HL-60 (cell line): ENCODE measurements around the gene POLR1B.

ENCODE experiments used
- DNase-seq, 2 experiments: peaks; one replicate each; pipeline ENCODE4 v3.0.0-alpha.2; 2010 to 2020; ENCODE audit warnings: low read depth in 1 of 2, low spot score in 1 of 2
- H3K27ac ChIP-seq: fragments of 250-450 bp; sonication (Bioruptor Pico); replicated peaks from 2 replicates; pipeline ENCODE4 v1.5.1; 2020; ENCODE audit warnings: mild to moderate bottlenecking, moderate library complexity
- H3K27me3 ChIP-seq: fragments of 250-450 bp; sonication (Bioruptor Pico); 2 replicates; pipeline ENCODE4 v1.5.1; 2021; ENCODE audit warnings: mild to moderate bottlenecking, moderate library complexity; ENCODE audit not compliant: insufficient read depth, poor library complexity, severe bottlenecking
- H3K4me3 ChIP-seq: replicated peaks from 2 replicates; pipeline ENCODE4 v1.5.1; 2011; ENCODE audit warnings: mild to moderate bottlenecking, control low read depth, low read length; ENCODE audit not compliant: insufficient read depth
- CTCF ChIP-seq: IDR thresholded peaks from one replicate; pipeline ENCODE4 v1.5.1; 2011; ENCODE audit warnings: low read length, control low read depth, inconsistent platforms; ENCODE audit not compliant: insufficient read depth
- GABPA ChIP-seq: IDR thresholded peaks from 2 replicates; pipeline ENCODE4 v1.6.1; 2012; ENCODE audit warnings: low read depth
- POLR2AphosphoS5 ChIP-seq: IDR thresholded peaks from 2 replicates; pipeline ENCODE4 v1.6.1; 2012; ENCODE audit warnings: low read depth
- REST ChIP-seq: IDR thresholded peaks from 2 replicates; pipeline ENCODE4 v1.6.1; 2012; ENCODE audit warnings: low read depth; ENCODE audit not compliant: insufficient replicate concordance
- SPI1 ChIP-seq: IDR thresholded peaks from 2 replicates; pipeline ENCODE4 v1.6.1; 2012; ENCODE audit warnings: low read depth, mild to moderate bottlenecking, borderline replicate concordance

The POLR1B gene

GRCh38 chr2:112516801-112517200, 25.5 kb upstream of the POLR1B start:
- no peak overlapping the region for H3K27ac ChIP-seq
- no peak for TF ChIP-seq SPI1
- no peak for TF ChIP-seq POLR2AphosphoS5
- no peak for TF ChIP-seq GABPA
- no peak for TF ChIP-seq REST
- no peak for TF ChIP-seq CTCF
- H3K4me3 ChIP-seq: no peak overlapping the region
- no peaks in the 10 kb centered on the region for H3K27me3 ChIP-seq
- DNase-seq: no peak

GRCh38 chr2:112518807-112519206, 23.5 kb upstream of the POLR1B start:
- no peak for TF ChIP-seq GABPA
- no peak for TF ChIP-seq REST
- no peak for TF ChIP-seq POLR2AphosphoS5
- no peak for TF ChIP-seq SPI1
- TF ChIP-seq CTCF: no peak
- Histone ChIP-seq H3K4me3 (no peak overlapping the region), H3K27me3 (no peaks in the 10 kb centered on the region), H3K27ac (no peak overlapping the region)
- DNase-seq: no peak

DNA sequence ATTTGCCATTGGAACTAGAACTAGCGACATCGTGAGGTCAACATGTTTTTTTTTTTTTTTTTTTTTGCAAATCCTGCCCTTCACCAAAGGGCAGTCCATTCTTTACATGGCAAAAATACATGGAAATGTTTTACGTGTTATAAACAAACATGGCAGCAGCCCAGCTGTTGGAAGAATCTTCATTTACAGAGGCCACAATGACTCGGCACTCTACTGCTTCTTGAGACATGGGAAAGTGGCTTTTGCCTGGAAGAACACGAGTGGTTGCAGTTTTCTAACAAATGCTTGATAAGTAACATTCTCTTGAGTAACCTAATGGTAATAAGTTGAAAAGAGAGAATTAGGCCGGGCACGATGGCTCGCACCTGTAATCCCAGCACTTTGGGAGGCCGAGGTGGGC, 22.8 kb upstream of the POLR1B start:
- H3K27ac ChIP-seq: no peak overlapping the region
- DNase-seq: no peak
- no peaks in the 10 kb centered on the region for H3K27me3 ChIP-seq
- no peak overlapping the region for H3K4me3 ChIP-seq
- TF ChIP-seq POLR2AphosphoS5 (no peak), CTCF (no peak), GABPA (no peak), SPI1 (no peak), REST (no peak)
